ENCODE data around the gene PGLYRP4. TPM values are rescaled to one million over a fixed set of nuclear protein-coding genes. Genes with fewer than 3 reads are reported as not detected.
A peak's percentile ranks its signal among the peaks of the same experiment; 100 is the strongest.

Gene PGLYRP4
- total RNA-seq, 1 experiment from 2014 or later: not detected

DNA sequence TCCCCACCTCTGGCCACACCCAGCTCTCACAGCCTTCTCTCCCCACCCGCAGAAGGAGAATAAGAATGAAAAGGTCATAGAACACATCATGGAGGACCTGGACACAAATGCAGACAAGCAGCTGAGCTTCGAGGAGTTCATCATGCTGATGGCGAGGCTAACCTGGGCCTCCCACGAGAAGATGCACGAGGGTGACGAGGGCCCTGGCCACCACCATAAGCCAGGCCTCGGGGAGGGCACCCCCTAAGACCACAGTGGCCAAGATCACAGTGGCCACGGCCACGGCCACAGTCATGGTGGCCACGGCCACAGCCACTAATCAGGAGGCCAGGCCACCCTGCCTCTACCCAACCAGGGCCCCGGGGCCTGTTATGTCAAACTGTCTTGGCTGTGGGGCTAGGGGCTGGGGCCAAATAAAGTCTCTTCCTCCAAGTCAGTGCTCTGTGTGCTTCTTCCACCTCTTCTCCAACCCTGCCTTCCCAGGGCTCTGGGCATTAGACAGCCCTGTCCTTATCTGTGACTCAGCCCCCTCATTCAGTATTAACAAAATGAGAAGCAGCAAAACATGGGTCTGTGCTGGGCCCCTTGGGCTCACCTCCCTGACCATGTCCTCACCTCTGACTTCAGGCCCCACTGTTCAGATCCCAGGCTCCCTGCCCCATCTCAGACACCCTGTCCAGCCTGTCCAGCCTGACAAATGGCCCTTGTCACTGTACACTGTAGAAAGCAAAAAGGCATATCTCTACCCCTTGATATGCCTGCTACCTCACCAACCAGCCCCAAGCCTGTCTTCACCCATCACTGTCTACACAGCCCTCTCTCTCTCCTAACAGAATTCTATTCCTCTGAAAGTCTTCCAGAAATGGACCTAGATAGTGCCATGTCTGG, 12.2 kb upstream of the PGLYRP4 start:
- H3K27ac ChIP-seq: peak overlapping the region; percentile 42
- ChIA-PET CTCF (no interaction called here), POLR2A (ENCODE audit: unreplicated experiment) (no interaction called here)
- no TSS peak for BruUV-seq (replicated peaks)
- H4K20me1 ChIP-seq (ENCODE audit: insufficient read depth): no peaks in the 10 kb centered on the region
- H3K4me2 ChIP-seq: peak overlapping the region; percentile 97
- intact Hi-C loops (cut with micrococcal nuclease; ENCODE audit: unreplicated experiment): no loop called here
- no peak overlapping the region for H2AFZ ChIP-seq
- peaks cover 94% of the 10 kb centered on the region for H3F3A ChIP-seq (ENCODE audit: insufficient read depth, low read depth)
- peaks cover under 1% of the 10 kb centered on the region; the same call in 1 of the 2 replicates for H3K9me3 ChIP-seq (ENCODE audit: insufficient read depth, low read depth)
- peaks cover 25% of the 10 kb centered on the region for H3K79me2 ChIP-seq (ENCODE audit: low read depth)
- H3K4me1 ChIP-seq (replicated peaks; ENCODE audit: insufficient read depth): peaks cover 81% of the 10 kb centered on the region
- no peaks in the 10 kb centered on the region for H3K27me3 ChIP-seq (ENCODE audit: insufficient read depth, low read depth)
- peaks cover 19% of the 10 kb centered on the region for H3K36me3 ChIP-seq (ENCODE audit: low read depth)
- no peak for TF ChIP-seq EZH2 (IDR thresholded peaks at IDR 0.05; ENCODE audit: low read depth)
- TF ChIP-seq, protein P1, sequence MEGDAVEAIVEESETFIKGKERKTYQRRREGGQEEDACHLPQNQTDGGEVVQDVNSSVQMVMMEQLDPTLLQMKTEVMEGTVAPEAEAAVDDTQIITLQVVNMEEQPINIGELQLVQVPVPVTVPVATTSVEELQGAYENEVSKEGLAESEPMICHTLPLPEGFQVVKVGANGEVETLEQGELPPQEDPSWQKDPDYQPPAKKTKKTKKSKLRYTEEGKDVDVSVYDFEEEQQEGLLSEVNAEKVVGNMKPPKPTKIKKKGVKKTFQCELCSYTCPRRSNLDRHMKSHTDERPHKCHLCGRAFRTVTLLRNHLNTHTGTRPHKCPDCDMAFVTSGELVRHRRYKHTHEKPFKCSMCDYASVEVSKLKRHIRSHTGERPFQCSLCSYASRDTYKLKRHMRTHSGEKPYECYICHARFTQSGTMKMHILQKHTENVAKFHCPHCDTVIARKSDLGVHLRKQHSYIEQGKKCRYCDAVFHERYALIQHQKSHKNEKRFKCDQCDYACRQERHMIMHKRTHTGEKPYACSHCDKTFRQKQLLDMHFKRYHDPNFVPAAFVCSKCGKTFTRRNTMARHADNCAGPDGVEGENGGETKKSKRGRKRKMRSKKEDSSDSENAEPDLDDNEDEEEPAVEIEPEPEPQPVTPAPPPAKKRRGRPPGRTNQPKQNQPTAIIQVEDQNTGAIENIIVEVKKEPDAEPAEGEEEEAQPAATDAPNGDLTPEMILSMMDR (conservative IDR thresholded peaks at IDR 0.05): no peak
- H3K4me3 ChIP-seq: no peak overlapping the region
- DNase-seq: peak in 1 of 2 experiments; percentile 35
- H3K9me2 ChIP-seq (ENCODE audit: insufficient read depth): no peaks in the 10 kb centered on the region

DNA sequence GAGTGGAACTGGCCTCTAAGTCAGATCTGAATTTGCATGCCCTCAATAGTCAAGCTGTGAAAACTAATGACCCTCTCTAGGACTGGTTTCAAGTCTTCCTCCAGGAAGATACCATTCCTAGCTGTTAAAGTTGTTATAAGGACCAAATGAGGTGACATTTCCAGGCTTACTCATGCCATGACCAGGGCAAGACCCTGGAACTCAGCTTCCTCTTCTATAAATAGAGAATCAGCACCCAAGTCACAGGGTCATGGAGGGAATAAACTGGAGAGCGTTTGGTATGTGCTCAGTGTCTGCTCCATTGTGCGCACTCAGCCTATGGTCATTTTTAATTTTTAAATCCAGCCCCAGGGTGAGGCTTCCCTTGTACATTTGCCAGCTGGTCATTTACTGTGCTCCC, 11.5 kb upstream of the PGLYRP4 start:
- no peak for DNase-seq
- Histone ChIP-seq H4K20me1 (ENCODE audit: insufficient read depth) (no peaks in the 10 kb centered on the region), H3K4me2 (peak overlapping the region; percentile 97), H3K9me3 (ENCODE audit: insufficient read depth, low read depth) (peaks cover 3% of the 10 kb centered on the region; the same call in 1 of the 2 replicates), H3K4me3 (peak overlapping the region; percentile 93; the same call in 1 of the 2 replicates), H3K27ac (peak overlapping the region; percentile 42), H3K79me2 (ENCODE audit: low read depth) (peaks cover 25% of the 10 kb centered on the region), H3K27me3 (ENCODE audit: insufficient read depth, low read depth) (no peaks in the 10 kb centered on the region), H3K4me1 (replicated peaks; ENCODE audit: insufficient read depth) (peaks cover 79% of the 10 kb centered on the region), H3F3A (ENCODE audit: insufficient read depth, low read depth) (peaks cover 96% of the 10 kb centered on the region), H3K9me2 (ENCODE audit: insufficient read depth) (no peaks in the 10 kb centered on the region), H3K36me3 (ENCODE audit: low read depth) (peaks cover 19% of the 10 kb centered on the region), H2AFZ (no peak overlapping the region)
- POLR2A ChIA-PET (ENCODE audit: unreplicated experiment): no interaction called here
- TF ChIP-seq EZH2 (IDR thresholded peaks at IDR 0.05; ENCODE audit: low read depth): no peak
- TF ChIP-seq, protein P1 (conservative IDR thresholded peaks at IDR 0.05): no peak
- CTCF ChIA-PET: no interaction called here
- intact Hi-C loops (cut with micrococcal nuclease; ENCODE audit: unreplicated experiment): no loop called here
- BruUV-seq (replicated peaks): no TSS peak

DNA sequence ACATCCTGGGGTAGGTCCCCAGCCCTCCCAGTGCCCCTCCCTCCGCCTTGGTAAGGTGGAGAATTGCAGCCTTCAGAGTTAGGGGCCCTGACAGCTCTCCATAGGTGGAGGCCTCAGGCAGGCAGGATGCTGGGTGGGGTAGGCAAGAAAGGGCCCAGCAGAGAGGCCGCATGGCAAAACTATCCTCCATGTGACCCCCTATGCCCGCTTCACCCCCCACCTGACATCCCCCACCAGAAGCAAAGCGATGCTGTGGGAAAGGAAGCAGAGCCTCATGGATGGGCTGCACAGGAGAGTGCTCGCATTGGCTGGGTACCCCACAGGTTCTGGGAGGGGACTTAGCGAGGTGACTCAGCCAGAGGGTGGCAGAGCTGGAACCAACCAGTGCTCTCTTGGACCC, 10.6 kb upstream of the PGLYRP4 start:
- Histone ChIP-seq H3K4me1 (replicated peaks; ENCODE audit: insufficient read depth) (peaks cover 70% of the 10 kb centered on the region), H3K27ac (peak overlapping the region; percentile 98), H3K79me2 (ENCODE audit: low read depth) (peaks cover 25% of the 10 kb centered on the region), H3K27me3 (ENCODE audit: insufficient read depth, low read depth) (no peaks in the 10 kb centered on the region), H3K36me3 (ENCODE audit: low read depth) (peaks cover 19% of the 10 kb centered on the region), H2AFZ (no peak overlapping the region), H3K9me3 (ENCODE audit: insufficient read depth, low read depth) (peaks cover 3% of the 10 kb centered on the region; the same call in 1 of the 2 replicates), H4K20me1 (ENCODE audit: insufficient read depth) (no peaks in the 10 kb centered on the region), H3K9me2 (ENCODE audit: insufficient read depth) (no peaks in the 10 kb centered on the region), H3K4me2 (peak overlapping the region; percentile 97), H3F3A (ENCODE audit: insufficient read depth, low read depth) (peaks cover 91% of the 10 kb centered on the region), H3K4me3 (peak overlapping the region; percentile 93)
- DNase-seq: no peak
- TF ChIP-seq, protein P1 (conservative IDR thresholded peaks at IDR 0.05): no peak
- no peak for TF ChIP-seq EZH2 (IDR thresholded peaks at IDR 0.05; ENCODE audit: low read depth)
- no TSS peak for BruUV-seq (replicated peaks)
- POLR2A ChIA-PET (ENCODE audit: unreplicated experiment): no interaction called here
- CTCF ChIA-PET: interaction anchor here (0.7 kb wide), 1 partner anchor 1216 kb away, joined by 11 read pairs; no protein-coding TSS in a partner anchor
- intact Hi-C loops (cut with micrococcal nuclease; ENCODE audit: unreplicated experiment): loop anchor here (10.0 kb wide), 1 partner anchor 316 kb away; the partner anchor contains the start of genes ILF2 and NPR1

Measured in PC-9 (cell line).